ENCODE data around the gene C2orf80.
A peak's percentile ranks its signal among the peaks of the same experiment; 100 is the strongest.
"Not testable (repeated sequence)": the region's sequence is repeated elsewhere in the genome, so short reads cannot be mapped to it uniquely, and the experiment has no call there.

Gene C2orf80

GRCh38 chr2:208175840-208176153 lies 14.0 kb downstream of the C2orf80 start:
- DNase-seq = no peak

GRCh38 chr2:208175069-208175839 lies 14.6 kb downstream of the C2orf80 start:
- DNase-seq = peak; percentile 72

GRCh38 chr2:208174144-208174543 lies 15.7 kb downstream of the C2orf80 start:
- no peak for DNase-seq

- DNase-seq = no peak
These were observed 17.7 kb downstream of the C2orf80 start for GRCh38 chr2:208172125-208172524.

- DNase-seq = no peak
These were observed 24.7 kb downstream of the C2orf80 start for GRCh38 chr2:208164951-208165755.

- no peak for DNase-seq
These were observed 26.3 kb downstream of the C2orf80 start, which contains the start of gene CRYGA for GRCh38 chr2:208163489-208163888. Gene CRYGA (minus strand): TSS chr2:208163589. CDS start chr2:208163556, 33 bp downstream.

GRCh38 chr2:208156439-208156838 lies 33.4 kb downstream of the C2orf80 start:
- DNase-seq = no peak

GRCh38 chr2:208153156-208153555 lies 36.7 kb downstream of the C2orf80 start:
- no peak for DNase-seq

- DNase-seq = no peak
These were observed 38.9 kb downstream of the C2orf80 start for GRCh38 chr2:208150956-208151355.

GRCh38 chr2:208150094-208150493 lies 39.7 kb downstream of the C2orf80 start:
- DNase-seq = no peak

- DNase-seq = no peak
These were observed 41.0 kb downstream of the C2orf80 start for GRCh38 chr2:208148803-208149202.

GRCh38 chr2:208147759-208148158 lies 42.1 kb downstream of the C2orf80 start:
- DNase-seq = no peak

GRCh38 chr2:208147008-208147407 lies 42.8 kb downstream of the C2orf80 start:
- no peak for DNase-seq

GRCh38 chr2:208146006-208146405 lies 43.8 kb downstream of the C2orf80 start, which contains the start of gene CRYGB:
Gene CRYGB (minus strand): TSS chr2:208146158. CDS start chr2:208146120, 38 bp downstream.
- no peak for DNase-seq

- peak; percentile 72 for DNase-seq
These were observed 46.7 kb downstream of the C2orf80 start for GRCh38 chr2:208142925-208143799.

GRCh38 chr2:208142240-208142924 lies 47.4 kb downstream of the C2orf80 start:
- peak; percentile 90 for DNase-seq

GRCh38 chr2:208139447-208139846 lies 50.4 kb downstream of the C2orf80 start:
- DNase-seq = no peak

- DNase-seq = not testable (repeated sequence)
These were observed 51.5 kb downstream of the C2orf80 start for GRCh38 chr2:208138334-208138733.

- no peak for DNase-seq
These were observed 53.1 kb downstream of the C2orf80 start for GRCh38 chr2:208136716-208137094.

GRCh38 chr2:208135794-208136715 lies 53.8 kb downstream of the C2orf80 start:
- no peak for DNase-seq

- no peak for DNase-seq
These were observed 54.8 kb downstream of the C2orf80 start for GRCh38 chr2:208134928-208135586.
